H1 (cell line): ENCODE measurements around the gene MAP4K4. TPM values are rescaled to one million over a fixed set of nuclear protein-coding genes. Genes with fewer than 3 reads are reported as not detected.

ENCODE experiments used
- EGR1 ChIP-seq: IDR thresholded peaks from 2 replicates; pipeline ENCODE4 v1.6.1; 2011; ENCODE audit warnings: low read depth, low read length, borderline replicate concordance
- PHF8 ChIP-seq: fragments of 200-600 bp; sonication (generic); conservative IDR thresholded peaks from 2 replicates; pipeline ENCODE4 v1.7.1; 2012; ENCODE audit warnings: low read depth, mild to moderate bottlenecking, inconsistent platforms, low read length, moderate library complexity
- RNF2 ChIP-seq: fragments of 200-900, 300-1000 bp; sonication (generic); IDR thresholded peaks from 2 replicates; pipeline ENCODE4 v1.7.1; 2016; ENCODE audit warnings: borderline replicate concordance, low read depth, mild to moderate bottlenecking, antibody characterized with exemption, low read length; ENCODE audit not compliant: poor library complexity, severe bottlenecking; ENCODE audit errors: missing control alignments
- SIN3A ChIP-seq, 2 experiments: IDR thresholded peaks in 1 of 2; conservative IDR thresholded peaks in 1 of 2; 2 replicates each; pipeline ENCODE4 v1.6.1; 2011 to 2012; ENCODE audit warnings: low read length in 2 of 2, improper control_type of control experiment in 1 of 2, low read depth in 1 of 2, mild to moderate bottlenecking in 1 of 2
- SP2 ChIP-seq: IDR thresholded peaks from 2 replicates; pipeline ENCODE4 v1.6.1; 2012; ENCODE audit warnings: mild to moderate bottlenecking, low read length, inconsistent platforms
- TAF7 ChIP-seq: optimal IDR thresholded peaks from 2 replicates; pipeline ENCODE3; 2011; ENCODE audit warnings: low read depth, mild to moderate bottlenecking, inconsistent platforms, low read length, moderate library complexity, borderline replicate concordance
- TEAD4 ChIP-seq: IDR thresholded peaks from 2 replicates; pipeline ENCODE4 v1.6.1; 2012; ENCODE audit warnings: low read depth, low read length, inconsistent platforms, mixed read lengths
- polyA plus RNA-seq, 7 experiments: library from polyadenylated mRNA; depleted of rRNA in 3 of 7; stranded (reverse) in 5 of 7; unstranded in 2 of 7; fragments of >200 nt in 5 of 7; fragments of 200-250 nt in 2 of 7; gene quantifications; 1 replicate in 5 of 7; 2 replicates in 1 of 7; 4 replicates in 1 of 7; pipeline versions ENCODE4 v1.2.1 to v1.2.3, GENCODE V29; 2011 to 2013; ENCODE audit warnings: missing spikeins in 2 of 7, mixed read lengths in 2 of 7
- total RNA-seq: library from RNA; stranded (reverse); fragmentation: NEBNext Ultra II Directional; extraction: Animal tissue kit (Norgen Biotek cat#: 25700); gene quantifications from 2 replicates; pipeline ENCODE4 v1.2.1, GENCODE V29; 2021

Gene MAP4K4
- total and polyA plus RNA-seq, 2 of the 8 experiments (the other 6 are each of a cell fraction or from before 2014, with no cell fraction given), result 53.2 to 138 TPM

DNA sequence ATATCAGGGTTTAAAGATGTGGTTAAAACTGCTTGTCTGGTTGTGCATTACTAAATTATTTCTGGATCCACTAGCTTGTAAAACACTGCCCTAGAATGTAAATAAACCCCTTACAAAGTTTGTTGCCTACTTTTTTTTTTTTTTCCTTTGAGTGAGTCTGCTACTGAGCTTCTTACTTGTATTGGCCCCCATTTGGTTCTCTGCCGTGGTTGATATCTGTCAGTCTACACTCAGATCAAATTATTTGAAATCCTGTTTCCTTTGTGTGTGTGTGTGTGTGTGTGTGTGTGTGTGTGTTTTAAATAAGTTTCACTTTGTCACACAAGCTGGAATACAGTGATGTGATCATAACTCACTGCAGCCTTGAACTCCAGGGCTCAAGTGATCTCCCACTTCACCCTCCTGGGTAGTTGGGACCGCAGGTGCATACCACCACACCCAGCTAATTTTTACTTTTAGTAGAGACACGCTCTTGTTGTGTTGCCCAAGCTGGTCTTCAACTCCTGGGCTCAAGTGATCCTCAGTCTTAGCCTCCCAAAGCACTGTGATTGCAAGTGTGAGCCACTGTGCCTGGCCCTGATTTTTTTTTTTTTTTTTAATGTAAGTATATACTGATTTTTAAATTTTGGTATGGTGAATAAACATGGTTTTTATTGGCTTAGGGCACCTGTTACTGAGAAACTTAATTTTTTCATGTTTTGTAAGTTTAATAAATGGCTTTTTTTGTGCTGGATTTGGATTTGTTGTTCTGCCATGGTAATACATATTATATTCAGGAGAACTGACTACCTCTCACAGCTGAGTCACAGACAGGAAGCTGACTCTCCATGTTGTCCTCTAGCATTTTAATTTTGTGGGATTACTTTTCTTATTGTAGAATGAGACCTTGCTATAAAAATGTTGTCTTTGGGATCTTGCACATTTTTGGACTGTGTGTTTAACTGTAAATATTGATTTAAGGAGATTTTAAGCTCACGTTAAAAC is 48.5 kb downstream of the MAP4K4 start (continued):
- TF ChIP-seq SIN3A (conservative IDR thresholded peaks at IDR 0.05 in 1 of 2, IDR thresholded peaks at IDR 0.05 in 1 of 2; ENCODE audit: low read depth in 1 of 2, low read length in 2 of 2) (no peak), SP2 (no peak), TEAD4 (no peak), RNF2 (no peak), TAF7 (no peak), EGR1 (no peak), PHF8 (no peak)
- TF ChIP-seq, all 59 proteins: peak for 0
